Panc1 (cell line): ENCODE results near the gene FLOT2.

ENCODE experiments used
- CTCF ChIP-seq: fragments of 450-650 bp; IDR thresholded peaks from 2 replicates; pipeline ENCODE4 v1.5.1; 2017; ENCODE audit warnings: mild to moderate bottlenecking
- REST ChIP-seq, 2 experiments: IDR thresholded peaks; 2 replicates each; pipeline ENCODE4 v1.6.1; 2011 to 2012; ENCODE audit warnings: low read depth in 2 of 2, control low read depth in 1 of 2, low read length in 1 of 2, mild to moderate bottlenecking in 1 of 2, moderate library complexity in 1 of 2; ENCODE audit not compliant: insufficient read depth in 1 of 2

- TF ChIP-seq CTCF: no peak
- no peak for TF ChIP-seq REST (IDR thresholded peaks at IDR 0.05; ENCODE audit: insufficient read depth in 1 of 2, low read depth in 2 of 2, low read length in 1 of 2)
Observed at GRCh38 chr17:28926786-28927185, 29.3 kb upstream of the FLOT2 start.
